Activated CD4-positive, alpha-beta T cell treated with anti-CD3 and anti-CD28 coated beads for 36 hours (primary cell): ENCODE measurements around the gene PTPN3. TPM values are rescaled to one million over a fixed set of nuclear protein-coding genes. Genes with fewer than 3 reads are reported as not detected.
A peak's percentile ranks its signal among the peaks of the same experiment; 100 is the strongest.

Source experiments
- ATAC-seq: fragments of 200-7000 bp; cut with Tn5 transposase; one replicate; pipeline ENCODE4 v1.10.0; 2021; ENCODE audit warnings: mild to moderate bottlenecking, moderate library complexity
- CTCF ChIA-PET: fragments of 350-600 bp; sonication (Branson Sonifier 250); formaldehyde crosslinking; loops from one replicate; lab custom pipeline; 2021; ENCODE audit warnings: antibody characterized with exemption; lab: Charles Lee
- POLR2A ChIA-PET: fragments of 350-600 bp; sonication (Branson Sonifier 250); formaldehyde crosslinking; loops from one replicate; lab custom pipeline; 2021; ENCODE audit warnings: antibody characterized with exemption, inconsistent platforms; lab: Charles Lee
- DNase-seq: peaks from one replicate; pipeline ENCODE4 v3.0.0-alpha.2; 2020
- H3K27ac Mint-ChIP-seq: one replicate; pipeline ENCODE4 v1.8.0; 2021; ENCODE audit warnings: mixed read lengths
- H3K27me3 Mint-ChIP-seq: one replicate; pipeline ENCODE4 v1.8.0; 2021; ENCODE audit warnings: mixed read lengths
- H3K36me3 Mint-ChIP-seq: one replicate; pipeline ENCODE4 v1.8.0; 2021; ENCODE audit warnings: low read depth, mixed read lengths
- H3K4me1 Mint-ChIP-seq: one replicate; pipeline ENCODE4 v1.8.0; 2021; ENCODE audit warnings: mixed read lengths
- H3K4me3 Mint-ChIP-seq: one replicate; pipeline ENCODE4 v1.8.0; 2021; ENCODE audit warnings: mild to moderate bottlenecking, moderate library complexity, mixed read lengths
- H3K9me3 Mint-ChIP-seq: one replicate; pipeline ENCODE4 v1.8.0; 2021; ENCODE audit warnings: low read depth, mixed read lengths
- intact Hi-C, 2 experiments: fragments of 100-400 bp; cut with DNase I in 1 of 2; cut with micrococcal nuclease in 1 of 2; formaldehyde crosslinking; loops; one replicate each; pipeline versions ENCODE4 v1.14.2 to v1.15.1; 2022 to 2024; cut with DNase I, micrococcal nuclease
- total RNA-seq, 2 experiments: library from RNA; stranded (reverse); gene quantifications; one replicate each; pipeline ENCODE4 v1.2.3, GENCODE V29; 2021

Gene PTPN3
- total RNA-seq, 2 experiments from 2014 or later = 0.32 to 0.46 TPM

GRCh38 chr9:109488351-109488750 lies 9.8 kb downstream of the PTPN3 start:
- intact Hi-C loops = no loop called here
- ChIA-PET CTCF (interaction anchor here (0.6 kb wide), 1 partner anchor 12 kb away, joined by 3 read pairs; no protein-coding TSS in a partner anchor), POLR2A (no interaction called here)
- H3K36me3 Mint-ChIP-seq = no peaks in the 10 kb centered on the region
- DNase-seq (no peak), ATAC-seq (no peak)
- H3K27me3 Mint-ChIP-seq = peaks cover 29% of the 10 kb centered on the region
- H3K27ac Mint-ChIP-seq = no peak overlapping the region
- H3K4me3 Mint-ChIP-seq = no peak overlapping the region
- H3K9me3 Mint-ChIP-seq = no peaks in the 10 kb centered on the region
- H3K4me1 Mint-ChIP-seq = no peaks in the 10 kb centered on the region

GRCh38 chr9:109487247-109487646 lies 10.9 kb downstream of the PTPN3 start:
- peaks cover 29% of the 10 kb centered on the region for H3K27me3 Mint-ChIP-seq
- H3K9me3 Mint-ChIP-seq = no peaks in the 10 kb centered on the region
- DNase-seq = no peak
- H3K4me3 Mint-ChIP-seq = no peak overlapping the region
- CTCF ChIA-PET = no interaction called here
- intact Hi-C loops = no loop called here
- no peak overlapping the region for H3K27ac Mint-ChIP-seq
- POLR2A ChIA-PET = no interaction called here
- no peaks in the 10 kb centered on the region for H3K4me1 Mint-ChIP-seq
- no peak for ATAC-seq
- H3K36me3 Mint-ChIP-seq = no peaks in the 10 kb centered on the region

GRCh38 chr9:109483744-109484429 lies 14.2 kb downstream of the PTPN3 start:
- ChIA-PET CTCF (no interaction called here), POLR2A (no interaction called here)
- Mint-ChIP-seq H3K36me3 (no peaks in the 10 kb centered on the region), H3K4me1 (peaks cover 8% of the 10 kb centered on the region), H3K4me3 (no peak overlapping the region), H3K27ac (no peak overlapping the region), H3K27me3 (peaks cover 30% of the 10 kb centered on the region), H3K9me3 (no peaks in the 10 kb centered on the region)
- no peak for ATAC-seq
- intact Hi-C loops = no loop called here
- no peak for DNase-seq

GRCh38 chr9:109482391-109482916 lies 15.7 kb downstream of the PTPN3 start:
- H3K4me1 Mint-ChIP-seq = peaks cover 8% of the 10 kb centered on the region
- ChIA-PET POLR2A (no interaction called here), CTCF (interaction anchor here (0.5 to 0.8 kb wide), 3 partner anchors 15 to 561 kb away, joined by 3 read pairs; no protein-coding TSS in a partner anchor)
- ATAC-seq = no peak
- no peak overlapping the region for H3K27ac Mint-ChIP-seq
- peaks cover 32% of the 10 kb centered on the region for H3K27me3 Mint-ChIP-seq
- DNase-seq = no peak
- no peaks in the 10 kb centered on the region for H3K36me3 Mint-ChIP-seq
- H3K9me3 Mint-ChIP-seq = no peaks in the 10 kb centered on the region
- H3K4me3 Mint-ChIP-seq = no peak overlapping the region
- intact Hi-C loops = no loop called here

- Mint-ChIP-seq H3K27ac (no peak overlapping the region), H3K4me1 (peaks cover 10% of the 10 kb centered on the region), H3K27me3 (peaks cover 32% of the 10 kb centered on the region), H3K36me3 (no peaks in the 10 kb centered on the region), H3K4me3 (no peak overlapping the region), H3K9me3 (no peaks in the 10 kb centered on the region)
- ChIA-PET POLR2A (no interaction called here), CTCF (no interaction called here)
- ATAC-seq (no peak), DNase-seq (no peak)
- intact Hi-C loops = no loop called here
Measured at GRCh38 chr9:109481856-109482255, 16.3 kb downstream of the PTPN3 start.

- Mint-ChIP-seq H3K9me3 (no peaks in the 10 kb centered on the region), H3K36me3 (no peaks in the 10 kb centered on the region), H3K4me1 (peaks cover 10% of the 10 kb centered on the region), H3K27me3 (peaks cover 20% of the 10 kb centered on the region), H3K4me3 (no peak overlapping the region), H3K27ac (no peak overlapping the region)
- intact Hi-C loops = no loop called here
- DNase-seq = no peak
- ChIA-PET CTCF (interaction anchor here (1.5 to 1.7 kb wide), 2 partner anchors 10 to 39 kb away, joined by 5 read pairs; no protein-coding TSS in a partner anchor), POLR2A (no interaction called here)
- peak; percentile 77 for ATAC-seq
Measured at GRCh38 chr9:109479822-109480221, 18.3 kb downstream of the PTPN3 start.

- H3K4me1 Mint-ChIP-seq = peaks cover 10% of the 10 kb centered on the region
Measured at GRCh38 chr9:109478665-109479380, 19.3 kb downstream of the PTPN3 start.

GRCh38 chr9:109478051-109478563 lies 20.0 kb downstream of the PTPN3 start:
- H3K36me3 Mint-ChIP-seq = no peaks in the 10 kb centered on the region
- peaks cover 10% of the 10 kb centered on the region for H3K4me1 Mint-ChIP-seq
- DNase-seq (no peak), ATAC-seq (no peak)
- H3K27me3 Mint-ChIP-seq = peaks cover 21% of the 10 kb centered on the region
- H3K4me3 Mint-ChIP-seq = no peak overlapping the region
- POLR2A ChIA-PET = interaction anchor here (0.7 kb wide), 1 partner anchor 440 kb away, joined by 3 read pairs; no protein-coding TSS in a partner anchor
- H3K27ac Mint-ChIP-seq = no peak overlapping the region
- no peaks in the 10 kb centered on the region for H3K9me3 Mint-ChIP-seq
- CTCF ChIA-PET = no interaction called here
- intact Hi-C loops = no loop called here

More at GRCh38 chr9:109478665-109479380, 19.3 kb downstream of the PTPN3 start:
- no peak overlapping the region for H3K27ac Mint-ChIP-seq
- intact Hi-C loops = no loop called here
- no peak overlapping the region for H3K4me3 Mint-ChIP-seq
- no peak for DNase-seq
- POLR2A ChIA-PET = interaction anchor here (0.7 kb wide), 1 partner anchor 439 kb away, joined by 3 read pairs; no protein-coding TSS in a partner anchor
- CTCF ChIA-PET = interaction anchor here (1.7 kb wide), 1 partner anchor 9 kb away, joined by 5 read pairs; no protein-coding TSS in a partner anchor
- H3K36me3 Mint-ChIP-seq = no peaks in the 10 kb centered on the region
- H3K27me3 Mint-ChIP-seq = peaks cover 18% of the 10 kb centered on the region
- H3K9me3 Mint-ChIP-seq = no peaks in the 10 kb centered on the region
- ATAC-seq = no peak

- intact Hi-C loops = no loop called here
- Mint-ChIP-seq H3K27me3 (peaks cover 22% of the 10 kb centered on the region), H3K36me3 (no peaks in the 10 kb centered on the region), H3K9me3 (no peaks in the 10 kb centered on the region), H3K4me1 (peaks cover 10% of the 10 kb centered on the region), H3K27ac (no peak overlapping the region), H3K4me3 (no peak overlapping the region)
- POLR2A ChIA-PET = no interaction called here
- DNase-seq (no peak), ATAC-seq (no peak)
- CTCF ChIA-PET = no interaction called here
Measured at GRCh38 chr9:109477258-109478050, 20.7 kb downstream of the PTPN3 start.

- Mint-ChIP-seq H3K27ac (no peak overlapping the region), H3K4me1 (peaks cover 10% of the 10 kb centered on the region), H3K9me3 (no peaks in the 10 kb centered on the region), H3K36me3 (no peaks in the 10 kb centered on the region), H3K27me3 (peaks cover 24% of the 10 kb centered on the region), H3K4me3 (no peak overlapping the region)
- CTCF ChIA-PET = no interaction called here
- DNase-seq = peak; percentile 19
- POLR2A ChIA-PET = no interaction called here
- intact Hi-C loops = no loop called here
- no peak for ATAC-seq
Measured at GRCh38 chr9:109476642-109477257, 21.4 kb downstream of the PTPN3 start.
